NOMO-1 treated with DMSO at 0.1 percent for 48 hours (cell line): Measurements from ENCODE around the gene WDR33.
A peak's percentile ranks its signal among the peaks of the same experiment; 100 is the strongest.

Experiments
- DNase-seq: peaks from one replicate; lab custom pipeline; 2025; ENCODE audit not compliant: unreplicated experiment; lab: John Stamatoyannopoulos, UW

Gene WDR33

DNA sequence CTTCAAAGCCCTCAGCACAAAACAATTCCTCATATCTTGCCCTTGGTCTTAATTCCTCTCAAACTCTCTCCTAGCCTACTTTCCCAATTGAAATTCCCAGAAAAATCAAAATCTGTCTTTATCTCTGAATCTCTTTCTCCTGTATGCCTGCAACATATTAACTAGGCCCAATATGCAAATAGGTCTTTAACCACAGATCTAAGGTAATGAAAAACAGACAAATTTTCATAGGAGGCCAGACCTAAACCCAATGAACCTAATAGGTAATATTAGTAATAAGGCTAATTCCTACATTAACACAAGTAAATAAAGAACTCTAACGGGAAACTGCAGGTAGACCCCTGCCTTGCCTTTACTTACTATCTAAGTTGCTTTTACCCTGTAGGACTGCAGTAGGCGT is 41.4 kb downstream of the WDR33 start:
- no peak for DNase-seq

DNA sequence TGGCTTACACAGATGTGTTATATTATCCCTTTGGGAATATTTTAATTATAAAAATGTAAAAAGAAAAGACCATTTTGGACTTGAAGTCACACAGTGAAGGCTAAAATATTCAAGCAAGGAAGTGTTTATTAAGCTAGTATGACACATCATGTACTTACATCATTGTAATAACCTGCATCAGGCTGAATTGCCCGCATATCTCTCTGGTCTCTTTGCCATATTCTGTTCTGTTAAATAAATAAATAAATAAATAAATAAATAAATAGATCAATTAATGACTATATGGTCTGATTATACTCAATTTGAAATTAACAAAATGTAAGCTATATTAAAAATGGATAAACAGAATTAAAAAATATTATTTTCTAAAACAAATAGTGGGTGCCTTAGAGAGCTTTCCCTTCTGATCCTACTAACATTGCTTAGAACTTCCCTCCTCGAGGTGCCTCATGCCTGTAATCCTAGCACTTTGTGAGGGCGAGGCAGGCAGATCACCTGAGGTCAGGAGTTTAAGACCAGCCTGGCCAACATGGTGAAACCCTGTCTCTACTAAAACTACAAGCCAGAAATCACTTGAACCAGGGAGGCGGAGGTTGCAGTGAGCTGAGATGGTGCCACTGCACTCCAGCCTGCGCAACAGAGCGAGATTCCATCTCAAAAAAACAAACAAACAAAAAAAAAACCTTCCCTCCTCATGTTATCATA is 42.0 kb downstream of the WDR33 start:
- DNase-seq, result no peak

DNA sequence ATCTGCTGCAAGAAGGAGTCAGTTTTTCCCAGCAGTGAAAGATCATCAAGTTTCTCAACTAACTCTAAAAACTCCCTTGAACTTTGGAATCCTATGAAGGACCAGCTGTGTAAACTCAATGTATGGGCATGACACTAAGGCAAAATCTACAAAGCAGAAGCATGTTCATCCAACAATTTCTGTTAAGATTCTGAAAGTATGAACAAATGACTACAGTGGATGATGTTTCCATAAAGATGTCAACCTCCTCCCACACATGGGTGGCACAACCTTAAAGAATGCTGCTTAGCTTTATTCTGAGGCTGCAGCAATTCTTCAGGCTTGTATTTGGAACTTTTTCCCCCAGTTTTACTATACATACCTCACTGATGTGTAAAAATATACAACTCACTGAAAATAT is 47.2 kb downstream of the WDR33 start:
- no peak for DNase-seq

DNA sequence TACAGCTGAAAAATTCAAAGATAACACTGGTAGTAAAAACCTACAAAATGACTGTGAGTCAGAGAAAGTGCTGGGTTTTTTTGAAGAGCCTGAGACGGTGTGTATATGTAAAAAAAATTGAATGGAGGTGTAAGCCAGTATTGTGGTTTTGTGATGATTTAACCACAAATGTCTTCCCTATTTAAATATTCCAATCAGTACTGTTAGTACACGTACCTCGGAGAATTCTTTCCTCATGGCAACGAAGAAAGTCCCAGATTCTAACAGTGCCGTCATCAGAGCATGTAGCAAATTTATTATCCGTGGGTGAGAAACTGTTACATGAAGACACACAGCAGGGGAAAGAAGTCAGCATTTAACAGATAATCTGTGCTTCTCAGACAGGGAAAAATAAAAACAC is 48.1 kb downstream of the WDR33 start:
- DNase-seq, result no peak

DNA sequence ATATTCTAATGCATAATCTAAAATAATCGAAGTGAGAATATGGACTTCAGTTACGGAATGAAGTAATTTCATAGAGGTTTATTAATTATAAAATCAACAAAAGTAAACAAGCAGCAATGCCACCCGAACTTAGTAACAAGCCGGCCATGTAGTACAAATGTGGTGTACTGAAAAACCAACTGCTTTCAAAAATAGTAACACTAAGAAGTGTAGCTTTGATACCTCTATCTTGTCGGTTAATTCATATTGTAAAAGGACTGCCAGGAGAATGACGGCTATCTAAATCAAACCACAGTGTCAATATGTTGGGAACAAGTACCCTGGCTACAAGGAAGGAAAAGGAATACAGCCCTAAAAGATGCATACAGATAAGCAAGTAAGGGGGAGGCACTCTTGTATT is 48.5 kb downstream of the WDR33 start:
- DNase-seq, result no peak

DNA sequence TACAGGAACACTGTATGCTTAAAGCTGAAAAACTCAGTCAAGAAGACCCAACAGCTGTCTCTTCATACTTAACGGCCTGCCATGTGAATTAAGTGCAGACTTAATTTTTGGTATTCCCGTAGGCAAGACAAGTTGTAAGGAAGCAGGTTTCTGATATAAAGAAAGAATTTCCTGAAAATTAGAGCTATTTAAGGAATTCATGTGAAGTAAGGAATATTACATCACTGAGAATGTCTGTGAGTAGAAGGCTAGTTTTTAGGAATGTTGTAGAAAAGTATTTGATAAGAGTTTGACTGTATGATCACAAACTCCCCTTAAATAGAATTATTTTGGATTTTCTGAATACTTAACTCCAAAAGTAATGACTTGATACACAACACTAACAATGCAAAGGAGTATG is 51.0 kb downstream of the WDR33 start:
- DNase-seq, result no peak

DNA sequence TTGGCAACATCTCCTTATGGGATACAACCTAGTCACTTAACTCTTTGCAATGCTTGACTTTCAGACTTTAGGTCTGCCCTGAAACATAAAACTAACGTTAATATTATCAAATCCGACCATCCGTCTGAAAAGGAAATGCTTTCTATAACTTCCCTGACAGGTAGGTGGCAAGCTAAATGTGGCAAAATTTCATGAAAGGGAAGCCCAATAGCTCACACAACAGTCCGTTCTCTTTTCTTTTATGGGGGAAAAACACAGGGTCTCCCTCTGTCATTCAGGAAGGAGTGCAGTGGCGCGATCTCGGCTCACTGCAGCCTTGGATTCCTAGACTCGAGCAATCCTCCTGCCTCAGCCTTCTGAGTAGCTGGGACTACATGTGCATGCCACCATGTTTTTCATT is 56.8 kb downstream of the WDR33 start:
- DNase-seq, result no peak

DNA sequence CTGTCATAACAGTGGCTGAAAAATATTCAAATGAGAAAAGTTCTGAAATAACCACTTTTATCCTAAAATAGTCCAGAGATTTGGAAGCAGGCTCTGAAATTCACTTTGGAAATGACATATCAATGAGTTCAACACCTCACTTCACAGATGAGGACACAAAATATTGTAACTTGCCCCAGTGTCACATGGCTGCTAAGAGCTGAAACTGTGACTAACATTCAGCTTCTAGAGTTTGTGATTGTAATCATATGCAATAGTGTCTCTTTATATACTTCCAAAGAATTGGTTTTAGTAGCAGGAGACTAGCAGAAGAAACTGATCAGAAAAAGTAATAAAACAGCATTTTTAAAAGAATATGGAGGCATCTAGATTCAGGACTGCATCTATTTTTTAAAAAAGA is 57.6 kb downstream of the WDR33 start:
- DNase-seq, result no peak

DNA sequence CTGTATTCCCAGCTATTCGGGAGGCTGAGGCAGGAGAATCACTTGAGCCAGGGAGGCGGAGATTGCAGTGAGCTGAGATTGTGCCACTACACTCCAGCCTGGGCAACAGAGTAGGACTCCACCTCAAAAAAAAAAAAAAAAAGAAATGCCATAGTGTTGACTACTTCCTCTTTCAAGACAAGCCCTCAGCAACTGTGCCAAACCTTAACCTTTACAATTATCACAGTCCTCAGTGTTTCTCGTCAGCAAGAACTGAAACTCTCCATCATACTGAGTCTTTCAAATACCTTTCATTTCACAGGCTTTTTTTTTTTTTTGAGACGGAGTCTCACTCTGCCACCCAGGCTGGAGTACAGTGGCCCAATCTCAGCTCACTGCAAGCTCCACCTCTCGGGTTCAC is 61.4 kb downstream of the WDR33 start:
- DNase-seq, result peak; percentile 80

DNA sequence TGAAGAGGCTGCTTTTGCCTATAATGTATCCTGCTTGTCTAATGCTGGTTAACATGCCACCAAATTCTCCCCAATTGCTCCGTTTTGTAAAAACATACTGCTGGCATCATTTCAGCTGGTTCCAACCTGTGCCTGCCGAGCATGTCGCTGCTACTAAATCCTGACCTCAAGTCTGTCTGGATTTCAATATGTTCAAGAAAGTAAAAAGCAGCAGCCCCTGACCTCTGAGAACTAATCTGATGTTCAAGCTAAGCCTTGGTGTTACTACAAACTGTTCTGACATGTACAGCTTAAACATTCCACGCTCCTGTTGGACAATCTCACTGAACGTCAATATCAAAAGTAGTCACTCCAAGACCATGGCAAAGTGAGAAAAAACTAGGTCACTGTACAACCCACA is 63.4 kb downstream of the WDR33 start:
- no peak for DNase-seq

DNA sequence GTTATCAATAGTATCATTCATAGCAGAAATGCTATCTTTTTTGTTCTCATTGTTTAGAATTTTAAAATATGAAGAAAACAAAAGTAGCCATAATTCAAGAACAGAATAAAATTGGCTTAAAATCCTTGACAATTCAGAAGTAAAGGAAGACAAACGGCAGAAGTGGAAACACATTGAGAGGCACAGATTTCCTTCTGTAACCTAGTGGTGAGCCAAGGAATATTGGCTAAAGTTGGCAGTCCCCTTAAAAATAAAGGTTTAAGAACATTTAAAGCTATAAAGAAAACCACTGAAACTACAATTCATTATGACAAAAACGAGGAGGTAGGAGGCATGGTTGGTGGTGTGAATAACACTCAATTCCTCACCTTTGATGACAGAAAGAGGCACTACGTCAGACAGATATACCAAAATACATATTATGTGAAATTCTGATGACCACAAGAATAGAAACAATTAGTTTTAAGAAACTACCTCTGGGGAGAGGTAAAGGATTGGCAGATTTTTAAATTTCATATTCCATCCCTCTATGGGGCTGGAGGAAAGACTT is 67.4 kb downstream of the WDR33 start:
- DNase-seq, result no peak

DNA sequence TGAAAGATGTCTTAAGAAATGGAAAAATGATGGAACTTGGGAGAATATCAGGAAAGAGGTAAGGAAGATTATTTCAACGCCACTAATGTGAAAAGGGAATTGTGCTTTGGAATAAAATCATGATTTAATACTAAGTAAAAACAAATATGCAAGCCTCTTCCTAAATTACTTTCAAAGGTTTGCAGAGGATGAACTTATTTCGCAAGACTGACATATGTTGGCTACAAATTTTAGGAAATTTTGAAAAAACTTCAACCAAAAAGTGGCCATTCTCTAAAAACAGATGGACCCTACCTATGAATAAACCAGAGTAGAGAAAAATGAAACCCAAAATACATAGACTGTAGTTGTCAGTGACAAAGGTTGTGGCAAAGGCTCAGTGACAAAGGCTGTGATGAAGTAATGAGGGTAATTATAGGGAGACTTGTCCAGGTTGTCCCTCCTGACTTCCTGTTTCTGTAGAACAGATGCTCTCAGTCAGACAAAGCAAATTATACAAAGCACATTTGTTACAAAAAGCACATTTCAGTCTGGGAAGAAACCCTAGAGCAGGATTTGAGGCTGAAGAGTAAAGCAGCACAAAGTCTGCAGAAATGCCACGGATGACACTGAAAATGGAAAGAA is 70.2 kb downstream of the WDR33 start:
- peak; percentile 59 for DNase-seq

DNA sequence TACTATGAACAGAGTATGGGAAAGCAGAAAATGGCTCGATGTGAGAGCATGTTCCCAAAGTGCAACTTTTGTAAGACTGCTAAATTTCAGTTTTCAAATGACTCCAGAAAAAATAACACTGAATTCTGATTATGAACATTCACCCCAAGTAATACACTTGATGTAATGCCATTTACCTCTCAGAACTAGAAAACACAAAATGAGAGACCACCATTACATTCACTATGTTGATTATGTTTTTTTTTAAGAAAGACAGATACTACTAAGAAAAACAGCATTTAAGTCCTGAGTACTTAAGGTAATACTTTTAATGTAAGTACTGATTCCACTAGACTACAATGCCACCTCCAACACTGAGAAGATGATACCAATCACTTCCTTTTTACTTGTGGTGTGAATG is 71.2 kb downstream of the WDR33 start:
- no peak for DNase-seq

DNA sequence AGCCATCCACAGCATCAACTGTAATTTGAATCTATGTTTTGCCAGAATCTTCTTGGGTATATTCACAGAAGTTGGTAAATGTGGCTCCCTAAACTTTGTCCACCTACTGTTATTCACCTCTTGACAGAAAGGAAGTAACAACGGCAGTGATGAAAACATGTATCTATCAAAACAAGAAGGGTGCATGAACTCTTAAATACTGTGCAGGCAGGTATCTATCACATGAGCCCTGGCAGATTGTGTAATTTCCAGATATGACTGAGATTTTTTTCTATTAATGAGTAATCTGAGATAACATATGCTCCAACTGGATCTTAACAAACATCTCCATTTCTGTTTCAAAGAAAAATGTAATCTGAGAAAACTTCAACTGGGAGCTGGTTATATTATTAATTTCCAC is 73.1 kb downstream of the WDR33 start:
- no peak for DNase-seq

DNA sequence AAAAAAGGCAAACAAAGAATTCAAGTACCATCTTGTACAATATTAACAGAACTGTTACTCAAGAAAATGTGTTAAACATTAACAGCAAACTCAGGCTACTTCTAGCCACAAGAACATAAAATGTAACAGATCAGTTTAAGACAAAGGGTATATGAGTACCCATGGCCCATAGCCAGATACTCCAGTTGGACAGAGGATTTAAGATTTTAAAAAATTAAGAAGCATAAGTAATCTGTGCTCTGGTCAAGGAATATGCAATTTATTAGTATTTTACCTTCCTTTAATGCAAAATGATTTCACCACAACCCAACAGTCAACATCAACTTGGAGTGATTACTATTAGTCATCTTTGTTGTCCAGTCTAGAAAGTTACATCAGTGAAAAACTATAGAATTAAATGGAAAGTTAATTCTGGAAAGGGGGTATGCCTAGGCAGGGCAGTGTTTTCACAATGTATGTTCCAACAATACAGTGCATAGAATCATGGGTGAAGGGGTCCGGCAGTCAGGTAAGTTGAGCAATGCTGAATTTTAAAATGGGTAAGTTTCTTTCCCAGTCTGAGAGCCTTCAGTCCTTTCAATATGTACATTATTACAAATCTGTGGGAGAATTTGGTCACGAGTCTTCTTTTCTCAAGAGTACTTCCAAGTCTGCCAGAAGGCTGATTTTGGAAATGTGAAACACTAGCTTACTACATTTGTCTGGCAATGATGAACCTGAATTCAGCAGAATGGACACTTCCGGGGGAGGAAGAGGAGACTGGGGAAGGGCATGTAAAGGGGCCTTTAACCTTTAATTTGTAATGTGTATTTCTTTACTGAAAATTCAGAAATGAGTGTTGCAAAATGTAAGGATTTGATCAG is 75.2 kb downstream of the WDR33 start:
- no peak for DNase-seq

DNA sequence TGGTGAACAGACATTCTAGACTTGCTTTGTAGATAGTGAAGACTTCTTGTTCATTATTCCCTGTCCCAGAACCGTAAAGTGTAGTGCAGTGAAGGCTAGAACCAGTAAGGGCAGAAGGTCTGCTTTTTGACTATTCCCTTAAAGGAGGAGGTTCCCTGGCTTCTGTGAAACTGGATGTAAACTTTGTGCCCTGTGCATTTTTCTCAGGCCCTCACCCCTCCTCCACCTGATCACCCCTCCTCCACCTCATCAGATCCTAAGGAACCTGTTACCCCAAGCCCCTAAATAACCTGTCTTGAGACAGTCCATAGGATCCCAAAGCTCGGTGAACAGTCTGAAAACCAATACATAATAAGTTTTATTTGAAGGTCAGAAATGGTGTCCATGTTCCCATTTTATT is 75.9 kb downstream of the WDR33 start:
- DNase-seq, result no peak

DNA sequence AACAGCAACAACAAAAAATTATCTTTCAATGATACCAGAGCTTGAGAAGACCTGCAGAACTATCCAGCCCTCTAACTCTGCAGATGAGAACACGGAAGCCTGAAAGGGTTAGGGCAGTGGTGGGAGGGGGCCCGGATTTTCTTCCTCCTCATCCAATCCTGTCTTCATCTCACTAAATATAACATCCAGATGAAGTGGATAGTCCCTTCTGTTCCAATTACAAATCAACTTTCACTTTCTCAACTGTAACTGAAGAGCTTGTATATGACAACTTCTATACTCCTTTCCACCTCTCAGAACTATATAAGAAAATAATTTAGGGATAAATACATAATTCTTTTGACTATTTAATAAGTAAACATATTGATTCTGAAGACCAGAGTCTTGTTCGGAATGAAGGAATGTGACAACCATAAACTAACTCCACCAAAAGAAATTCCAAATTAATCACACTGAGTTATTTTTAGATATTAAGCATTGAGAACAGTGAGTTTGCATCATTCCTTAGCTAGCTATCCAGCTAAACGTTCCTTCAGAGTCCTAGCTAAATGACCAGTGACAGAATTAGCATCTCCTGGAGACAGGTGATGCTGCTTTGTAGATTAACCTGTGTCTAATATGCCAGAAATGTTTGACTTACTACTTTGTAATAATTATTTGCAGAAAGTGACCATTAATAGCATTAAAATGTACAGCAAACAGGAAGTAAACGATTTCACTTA is 77.0 kb downstream of the WDR33 start:
- DNase-seq, result no peak

DNA sequence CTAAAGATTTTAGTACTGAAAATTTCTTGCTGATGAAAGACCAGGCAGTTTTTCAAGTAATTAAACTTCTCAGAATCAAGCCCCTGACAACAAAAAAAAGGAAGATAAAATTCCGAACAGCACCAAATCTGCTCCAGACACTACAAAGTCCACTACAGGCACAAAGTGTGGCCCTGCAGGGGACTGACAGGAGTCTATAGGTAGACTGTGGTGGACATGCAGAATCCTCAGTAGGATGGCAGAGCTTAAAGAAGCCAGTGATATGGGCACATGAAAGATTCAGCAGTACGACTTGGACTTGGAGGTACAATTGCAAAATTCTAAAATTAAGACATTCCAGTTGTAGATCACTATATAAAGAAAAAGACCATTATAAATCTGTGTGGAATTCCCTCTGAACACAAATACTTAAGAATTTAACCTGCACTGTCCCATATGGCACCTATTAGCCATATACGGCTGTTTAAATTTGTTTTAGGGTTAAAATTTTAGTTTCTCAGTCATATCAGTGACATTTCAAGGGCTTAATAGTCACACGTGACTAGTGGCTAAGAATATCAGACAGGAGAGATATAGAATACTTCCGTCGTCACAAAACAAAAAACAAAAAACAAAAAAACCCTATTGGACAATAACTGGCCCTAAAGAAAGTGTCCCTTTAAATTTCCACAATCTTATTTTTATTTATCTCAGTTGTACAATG is 77.7 kb downstream of the WDR33 start:
- no peak for DNase-seq

DNA sequence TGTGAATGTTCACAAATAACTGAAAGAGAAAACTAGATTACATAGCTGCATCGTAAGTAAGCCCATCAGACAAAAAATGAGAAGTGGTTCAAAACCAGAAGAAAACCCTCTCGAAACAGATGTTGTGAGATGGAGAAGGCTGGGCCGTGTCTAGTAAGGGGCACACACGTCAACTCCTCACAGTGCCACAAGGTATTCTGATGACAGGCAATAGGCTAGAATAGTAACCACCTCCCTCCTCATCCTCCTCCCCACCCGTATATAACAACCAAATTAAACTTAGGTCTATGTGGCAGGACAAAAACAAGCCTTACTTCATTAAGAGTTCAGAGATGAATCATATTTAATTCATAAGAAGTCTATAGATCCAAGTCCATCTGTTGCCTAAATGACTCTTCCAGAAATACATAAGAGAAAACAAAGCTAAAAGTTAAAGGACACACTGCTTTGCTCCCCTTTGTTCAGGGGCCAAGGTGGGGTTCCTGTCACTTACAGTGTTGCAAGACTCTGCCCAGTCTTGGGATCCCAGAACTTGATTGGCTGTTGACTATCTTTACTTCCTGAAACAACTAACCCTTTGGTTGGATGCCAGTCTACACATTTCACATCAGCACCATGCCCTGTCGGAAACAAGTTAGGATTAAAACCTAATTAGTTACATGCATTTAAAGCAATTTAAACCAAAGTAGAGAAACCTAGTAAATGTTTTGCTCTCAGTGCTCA is 84.7 kb downstream of the WDR33 start:
- DNase-seq, result no peak

DNA sequence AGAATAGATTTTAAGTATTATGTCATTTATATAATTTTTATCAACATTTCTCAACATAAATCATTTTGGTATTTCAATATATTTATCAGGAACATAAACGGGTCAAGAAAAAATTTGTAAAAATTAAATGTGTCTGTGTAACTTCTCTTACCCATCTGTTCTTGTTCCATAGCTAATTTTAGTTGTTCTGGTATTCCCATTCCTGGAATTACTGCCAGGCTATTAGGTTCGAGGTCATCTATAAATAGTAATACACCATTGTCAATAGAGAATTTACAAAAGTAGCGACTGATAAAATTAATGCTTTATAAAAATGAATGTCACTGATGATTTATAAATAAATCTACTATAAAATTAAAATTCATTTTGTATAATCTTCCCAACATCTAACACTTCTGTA is 88.2 kb downstream of the WDR33 start:
- no peak for DNase-seq
